ENCODE data around the gene TMEM181.
"Not testable (repeated sequence)": the region's sequence is repeated elsewhere in the genome, so short reads cannot be mapped to it uniquely, and the experiment has no call there.

Gene TMEM181

DNA sequence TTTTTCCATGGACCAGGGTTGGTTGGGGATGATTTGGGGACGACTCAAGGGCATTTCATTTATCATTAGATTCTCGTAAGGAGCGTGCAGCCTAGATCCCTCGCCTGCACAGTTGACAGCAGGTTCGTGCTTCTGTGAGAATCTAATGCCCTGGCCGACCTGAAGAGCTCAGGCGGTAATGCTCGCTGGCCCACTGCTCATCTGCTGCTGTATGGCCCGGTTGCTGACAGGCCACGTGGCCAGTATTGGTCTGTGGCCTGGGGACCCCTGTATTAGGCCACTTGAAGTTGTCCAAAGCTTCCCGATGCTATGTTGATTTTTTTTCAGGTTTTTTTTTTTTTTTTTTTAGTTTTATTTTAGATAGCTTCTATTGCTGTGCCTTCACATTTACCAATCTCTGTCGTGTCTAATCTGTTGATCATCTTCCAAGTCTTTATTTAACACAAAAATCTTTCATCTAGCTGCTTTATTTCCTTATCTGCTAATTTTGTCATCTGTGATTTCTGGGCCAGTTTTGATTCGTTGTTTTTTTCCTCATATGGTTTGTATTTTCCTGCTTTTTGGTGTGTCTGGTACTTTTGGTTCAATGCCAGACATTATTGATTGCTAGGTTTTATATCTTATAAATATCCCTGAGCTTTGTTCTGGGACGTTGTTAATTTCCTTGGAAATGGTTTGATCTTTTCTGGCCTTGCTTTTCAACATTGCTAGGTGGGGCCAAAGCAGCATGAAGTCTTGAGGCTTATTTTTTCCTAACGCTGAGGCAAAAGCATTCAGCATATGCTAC is 43.6 kb downstream of the TMEM181 start:
- no peak for DNase-seq

DNA sequence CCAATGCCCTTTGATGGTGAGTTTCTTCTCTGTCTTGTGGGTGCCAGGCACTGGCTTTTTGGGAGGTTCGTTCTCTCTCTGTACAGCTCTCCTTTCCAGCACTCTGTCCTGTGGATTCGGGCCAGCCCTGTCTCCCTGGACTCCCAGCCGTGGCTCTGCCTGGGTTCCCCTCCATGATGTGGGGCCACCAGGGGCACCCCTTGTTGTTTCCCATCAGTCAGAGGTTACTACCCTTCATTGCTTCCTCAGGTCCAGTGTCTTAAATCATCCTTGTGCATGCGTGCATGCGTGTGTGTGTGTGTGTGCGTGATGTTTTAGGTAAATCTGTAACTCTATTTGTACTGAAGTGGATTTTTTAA is 44.1 kb downstream of the TMEM181 start:
- no peak for DNase-seq

DNA sequence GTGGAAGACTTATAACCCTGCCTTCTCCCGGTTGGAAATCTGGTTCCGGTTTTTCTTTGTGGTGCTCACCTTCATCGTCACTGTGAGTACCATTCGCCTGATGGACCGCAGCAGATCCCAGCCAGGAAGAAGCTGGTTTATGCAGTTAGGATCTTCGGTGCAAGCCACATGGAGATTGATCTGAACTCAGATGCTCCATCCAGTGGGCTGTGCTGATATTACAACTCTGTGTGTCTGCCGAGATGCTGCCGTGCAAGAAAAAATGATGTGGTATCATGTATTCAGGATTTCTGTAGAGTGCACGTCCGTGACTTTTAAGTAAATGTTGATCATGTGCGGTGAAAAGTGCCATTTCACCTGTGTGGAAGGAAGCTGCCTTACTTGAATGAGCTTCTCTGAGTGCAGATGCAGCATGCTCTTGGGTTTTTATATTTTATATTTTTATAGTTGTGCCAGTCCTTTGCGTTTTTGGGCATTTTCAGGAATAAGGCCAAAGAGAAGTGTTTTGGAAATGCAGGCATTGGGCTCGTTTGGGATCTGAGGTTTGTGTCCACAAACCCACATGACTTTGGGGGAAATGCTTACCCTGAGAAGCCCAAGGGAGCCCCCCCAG is 45.5 kb downstream of the TMEM181 start:
- DNase-seq: peak; percentile 41

GRCh38 chr6:158606011-158606410 is 46.1 kb downstream of the TMEM181 start:
- not testable (repeated sequence) for DNase-seq

DNA sequence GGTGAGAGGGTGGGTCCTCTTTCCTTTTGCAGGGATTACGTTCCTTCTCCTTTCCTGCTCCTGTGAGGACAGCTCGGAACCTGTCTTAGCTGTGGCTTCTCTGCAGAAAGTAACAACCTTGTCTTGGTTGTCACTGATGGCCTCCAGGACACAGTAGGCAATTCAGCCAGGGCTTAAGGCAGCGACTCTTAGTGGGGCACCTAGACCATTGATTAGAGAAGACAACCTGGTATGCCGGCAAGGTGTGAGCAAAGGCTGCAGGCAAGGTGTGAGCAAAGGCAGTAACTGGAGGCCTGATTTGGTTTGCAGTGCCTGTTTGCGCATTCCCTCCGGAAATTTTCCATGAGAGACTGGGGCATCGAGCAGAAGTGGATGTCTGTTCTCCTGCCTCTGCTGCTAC is 47.0 kb downstream of the TMEM181 start:
- DNase-seq: no peak

GRCh38 chr6:158607411-158608170 is 47.7 kb downstream of the TMEM181 start:
- no peak for DNase-seq

DNA sequence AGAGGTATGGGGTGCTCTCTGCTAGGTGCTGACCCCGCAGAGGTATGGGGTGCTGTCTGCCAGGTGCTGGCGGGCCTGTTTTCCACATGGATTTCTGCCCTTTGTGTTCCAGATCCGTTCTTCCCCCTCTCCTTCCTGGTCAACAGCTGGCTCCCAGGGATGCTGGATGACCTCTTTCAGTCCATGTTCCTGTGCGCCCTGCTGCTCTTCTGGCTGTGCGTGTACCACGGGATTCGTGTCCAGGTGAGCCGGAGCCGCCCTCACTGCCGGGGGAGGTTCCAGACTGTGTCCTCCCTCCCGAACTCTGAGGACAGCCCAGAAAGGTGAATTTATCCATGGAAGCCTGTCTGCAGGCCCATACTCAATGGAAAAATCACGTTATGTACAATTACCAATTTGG is 48.3 kb downstream of the TMEM181 start:
- DNase-seq: no peak

GRCh38 chr6:158609455-158610155 is 49.7 kb downstream of the TMEM181 start:
- no peak for DNase-seq

DNA sequence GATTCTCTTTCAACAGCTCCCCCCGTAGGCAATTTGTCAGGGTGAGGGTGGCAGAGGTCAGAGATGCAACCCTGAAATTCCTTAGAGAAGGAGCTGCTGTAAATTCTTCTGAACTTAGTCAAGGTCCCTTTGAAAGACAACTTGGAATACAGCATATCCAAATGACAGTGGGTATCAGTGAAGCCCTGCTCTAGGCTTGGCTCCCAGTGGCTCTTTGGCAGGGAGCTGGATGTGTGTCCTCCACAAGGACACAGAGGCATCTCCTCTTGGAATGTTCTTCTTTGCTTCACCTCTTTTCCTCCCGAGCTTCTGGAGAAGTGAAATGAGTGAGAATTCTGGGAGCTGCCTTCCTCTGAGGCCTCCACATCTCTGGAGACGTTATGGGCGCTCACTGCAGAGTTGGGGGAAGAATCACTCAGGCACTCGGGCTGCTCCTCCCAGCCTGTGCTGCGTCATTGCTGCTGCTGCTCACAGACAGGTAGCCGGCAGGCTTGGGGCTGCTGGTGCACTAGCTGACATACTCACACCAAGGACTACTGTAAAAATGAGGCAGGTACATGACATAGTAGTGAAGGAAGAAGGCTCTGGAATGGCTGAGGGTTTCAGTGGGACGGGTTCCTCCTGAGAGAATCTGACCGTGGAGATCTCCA is 50.6 kb downstream of the TMEM181 start:
- DNase-seq: no peak

- no peak for DNase-seq
Observed at GRCh38 chr6:158611039-158611438, 51.1 kb downstream of the TMEM181 start.

DNA sequence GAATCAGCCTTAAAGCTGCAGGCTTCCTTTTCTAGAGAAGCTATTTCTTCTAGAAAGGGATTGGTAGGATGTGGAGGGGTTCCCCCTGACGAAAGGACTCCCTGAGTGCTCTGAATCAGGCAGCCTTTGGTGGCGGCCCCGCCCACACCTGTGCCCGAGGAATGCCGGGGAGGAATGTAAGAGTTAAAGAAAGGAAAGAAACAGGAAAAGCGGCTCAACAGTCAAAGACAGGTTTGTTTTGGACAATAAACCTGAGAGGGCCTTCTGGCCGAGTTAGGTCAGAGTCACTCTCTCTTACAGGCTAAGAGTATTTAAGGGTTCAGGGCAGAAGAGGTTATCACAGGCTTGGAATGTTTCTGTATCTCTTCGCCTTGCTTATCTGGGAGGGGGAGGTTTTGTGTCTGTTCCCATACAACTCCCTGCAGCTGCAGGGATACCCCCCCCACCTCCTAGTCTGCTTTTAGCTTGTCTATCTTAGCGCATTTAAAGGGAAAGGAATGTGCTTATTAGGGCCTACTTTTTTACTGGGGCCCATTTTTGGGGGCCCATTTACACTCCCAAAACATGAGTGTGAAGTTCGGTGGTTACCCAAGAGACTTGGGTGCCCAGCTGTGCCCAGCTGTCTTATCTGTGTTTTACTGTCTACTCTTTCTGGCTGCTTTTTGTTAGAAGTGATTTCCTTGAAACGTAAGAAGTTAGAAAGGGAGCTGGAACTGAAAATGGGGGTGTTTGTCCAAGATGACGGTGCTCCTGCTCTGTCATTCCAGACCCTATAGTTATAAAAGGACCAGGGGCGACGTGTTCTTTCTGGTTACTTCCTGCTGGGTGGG is 51.9 kb downstream of the TMEM181 start:
- no peak for DNase-seq

GRCh38 chr6:158614606-158615005 is 54.7 kb downstream of the TMEM181 start:
- DNase-seq: not testable (repeated sequence)

DNA sequence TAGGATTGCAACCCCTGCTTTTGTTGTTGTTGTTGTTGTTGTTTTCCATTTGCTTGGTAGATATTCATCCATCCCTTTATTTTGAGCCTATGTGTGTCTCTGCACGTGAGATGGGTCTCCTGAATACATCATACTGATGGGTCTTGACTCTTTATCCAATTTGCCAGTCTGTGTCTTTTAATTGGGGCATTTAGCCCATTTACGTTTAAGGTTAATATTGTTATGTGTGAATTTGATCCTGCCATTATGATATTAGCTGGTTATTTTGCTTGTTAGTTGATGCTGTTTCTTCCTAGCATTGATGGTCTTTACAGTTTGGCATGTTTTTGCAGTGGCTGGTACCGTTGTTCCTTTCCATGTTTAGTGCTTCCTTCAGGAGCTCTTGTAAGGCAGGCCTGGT is 58.4 kb downstream of the TMEM181 start:
- not testable (repeated sequence) for DNase-seq

DNA sequence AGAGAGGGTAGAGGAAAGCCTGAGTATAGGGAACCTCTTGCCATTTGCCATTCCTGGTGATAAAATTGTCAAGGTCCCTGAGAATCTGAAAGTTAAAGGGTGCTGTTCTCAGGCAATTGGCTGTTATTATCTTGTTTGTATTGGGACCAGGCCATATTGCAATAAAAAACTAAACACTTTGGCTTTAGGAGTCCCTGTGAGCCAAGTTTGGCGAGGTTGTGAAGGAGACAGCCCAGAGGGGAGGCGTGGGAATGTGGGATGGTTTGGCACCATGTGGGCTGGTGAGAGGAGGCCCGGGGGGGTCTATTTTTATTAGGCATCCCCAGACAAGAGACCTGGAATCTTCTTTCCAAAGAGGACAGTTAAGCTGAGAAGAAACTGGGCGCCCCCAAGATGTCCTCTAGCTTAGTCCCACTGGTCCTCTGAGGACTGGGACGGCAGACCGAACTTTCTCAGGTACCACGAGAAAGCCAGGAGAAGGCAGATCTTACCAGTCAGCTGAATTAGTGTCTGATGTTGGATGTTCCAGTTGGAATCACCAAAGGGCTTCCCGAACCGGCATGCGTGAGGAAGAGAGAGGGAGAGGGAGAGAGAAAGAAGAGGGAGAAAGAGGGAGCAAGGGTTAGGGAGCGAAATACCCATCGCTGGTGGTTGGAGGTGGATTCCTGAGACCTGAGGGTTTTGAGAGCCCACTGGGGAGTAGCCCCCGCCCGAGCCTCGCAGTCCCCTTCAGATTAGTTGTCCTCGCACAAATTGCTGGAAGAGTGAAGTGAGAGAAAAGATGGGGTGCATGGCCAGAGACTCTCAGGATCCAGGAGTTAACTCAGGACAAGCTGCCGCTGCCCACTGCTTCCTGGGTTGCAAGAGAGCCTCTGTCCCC is 60.3 kb downstream of the TMEM181 start:
- no peak for DNase-seq

DNA sequence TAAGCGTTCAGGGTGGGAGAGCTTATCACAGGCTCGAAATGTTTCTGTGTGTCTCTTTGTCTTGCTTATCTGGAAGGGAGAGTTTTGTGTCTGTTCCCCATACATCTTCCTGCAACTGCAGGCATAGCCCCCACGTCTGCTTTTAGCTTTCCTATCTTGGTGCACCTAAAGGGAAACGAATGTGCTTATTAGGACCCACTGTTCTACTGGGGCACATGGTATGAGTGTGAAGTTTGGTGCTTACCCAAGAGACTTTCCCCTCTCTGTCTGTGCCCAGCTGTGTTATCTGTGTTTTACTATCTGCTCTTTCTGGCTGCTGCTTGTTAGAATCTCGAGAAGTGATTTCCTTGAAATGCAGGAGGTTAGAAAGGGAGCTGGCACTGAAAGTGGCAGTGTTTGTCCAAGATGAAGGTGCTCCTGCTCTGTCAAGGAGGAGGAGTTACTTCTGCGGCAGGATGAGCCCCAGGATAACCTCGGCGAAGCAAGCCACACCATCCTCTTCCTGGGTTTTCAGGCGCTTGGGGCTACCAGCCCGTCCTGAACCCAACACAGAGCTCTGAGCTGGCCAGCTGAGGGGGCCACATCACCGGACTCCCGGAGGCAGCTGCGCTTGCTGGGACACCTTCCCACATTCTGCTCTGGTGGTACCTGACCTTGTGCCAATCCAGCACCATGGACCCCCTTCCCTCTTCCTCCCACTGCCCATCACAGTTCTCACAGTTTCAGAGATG is 61.2 kb downstream of the TMEM181 start:
- no peak for DNase-seq

DNA sequence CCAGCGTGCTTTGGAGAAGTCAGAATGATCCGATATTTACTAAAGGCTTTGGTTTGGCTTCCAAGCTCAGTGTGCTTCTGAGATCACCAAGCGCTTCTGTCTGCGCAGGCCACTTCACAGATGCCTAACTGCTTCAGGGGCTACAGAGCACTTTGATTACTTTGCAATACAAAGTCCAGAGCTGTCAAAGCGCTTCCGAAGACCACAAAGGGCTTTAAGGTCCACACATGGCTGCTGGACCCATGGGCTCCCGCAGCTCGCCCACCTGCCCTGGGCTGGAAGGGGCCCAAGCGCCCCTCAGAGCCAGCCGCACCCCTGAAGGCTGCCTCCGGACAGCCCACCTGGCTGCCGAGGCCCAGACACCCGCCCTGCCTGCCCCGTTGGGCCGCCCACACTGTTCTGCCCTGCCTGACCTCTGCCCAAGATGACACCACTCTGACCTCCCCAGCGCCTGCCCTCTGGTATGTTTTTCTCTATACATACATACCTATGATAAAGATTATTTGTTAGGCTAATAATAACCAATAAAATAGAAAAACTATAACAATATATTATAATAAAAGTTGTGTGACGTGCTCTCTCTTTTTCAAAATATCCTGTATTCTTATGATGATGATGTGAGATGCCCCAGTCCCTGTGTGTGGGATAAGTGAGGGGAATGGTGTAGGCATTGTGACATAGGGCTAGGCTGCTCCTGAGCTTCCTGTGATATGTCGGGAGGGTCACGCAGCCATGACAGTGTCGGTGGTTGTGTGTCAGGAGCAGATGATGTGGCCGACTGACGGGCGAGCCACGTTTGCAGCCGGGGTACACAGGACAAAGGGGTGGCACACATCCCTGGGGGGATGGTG is 62.0 kb downstream of the TMEM181 start:
- DNase-seq: no peak

- DNase-seq: no peak
Observed at GRCh38 chr6:158622545-158623190, 62.8 kb downstream of the TMEM181 start.
